Stimulated activated CD4-positive, alpha-beta T cell treated with anti-CD3 and anti-CD28 coated beads, Interleukin-2, amount 100 ng/mL, for 4 hours (primary cell): Measurements from ENCODE around the gene CRACDL.

Experiments
- DNase-seq: peaks from one replicate; pipeline ENCODE4 v3.0.0-alpha.2; 2020; ENCODE audit warnings: low read depth

Gene CRACDL

GRCh38 chr2:98801921-98802321 is 134.1 kb downstream of the CRACDL start:
- no peak for DNase-seq

GRCh38 chr2:98801286-98801685 is 134.7 kb downstream of the CRACDL start:
- DNase-seq: no peak

GRCh38 chr2:98800330-98801064 is 135.5 kb downstream of the CRACDL start:
- DNase-seq: no peak

GRCh38 chr2:98799375-98800329 is 136.4 kb downstream of the CRACDL start:
- DNase-seq: no peak

GRCh38 chr2:98796775-98797544 is 139.1 kb downstream of the CRACDL start:
- DNase-seq: no peak

- DNase-seq: no peak
Measured at GRCh38 chr2:98795891-98796676, 139.9 kb downstream of the CRACDL start.

- DNase-seq: no peak
Measured at GRCh38 chr2:98793897-98794830, 141.9 kb downstream of the CRACDL start.

- DNase-seq: no peak
Measured at GRCh38 chr2:98793275-98793674, 142.8 kb downstream of the CRACDL start.

GRCh38 chr2:98790221-98790620 is 145.8 kb downstream of the CRACDL start:
- DNase-seq: no peak

GRCh38 chr2:98787700-98788099 is 148.3 kb downstream of the CRACDL start:
- DNase-seq: no peak

- DNase-seq: no peak
Measured at GRCh38 chr2:98786179-98786578, 149.8 kb downstream of the CRACDL start.

- no peak for DNase-seq
Measured at GRCh38 chr2:98782570-98782969, 153.5 kb downstream of the CRACDL start.

GRCh38 chr2:98781822-98782221 is 154.2 kb downstream of the CRACDL start:
- no peak for DNase-seq

GRCh38 chr2:98778741-98779483 is 157.1 kb downstream of the CRACDL start:
- no peak for DNase-seq

- DNase-seq: no peak
Measured at GRCh38 chr2:98778151-98778550, 157.9 kb downstream of the CRACDL start.

- no peak for DNase-seq
Measured at GRCh38 chr2:98777710-98778109, 158.3 kb downstream of the CRACDL start.

- no peak for DNase-seq
Measured at GRCh38 chr2:98777076-98777475, 158.9 kb downstream of the CRACDL start.

GRCh38 chr2:98776136-98776535 is 159.9 kb downstream of the CRACDL start:
- DNase-seq: no peak

GRCh38 chr2:98775146-98775986 is 160.7 kb downstream of the CRACDL start:
- no peak for DNase-seq
